ENCODE results near the gene FYN. TPM values are rescaled to one million over a fixed set of nuclear protein-coding genes. Genes with fewer than 3 reads are reported as not detected.

Gene FYN
- total and polyA plus RNA-seq, 2 of the 13 experiments (the other 11 are each of a cell fraction or from before 2014, with no cell fraction given): 15.5 to 24.6 TPM

DNA sequence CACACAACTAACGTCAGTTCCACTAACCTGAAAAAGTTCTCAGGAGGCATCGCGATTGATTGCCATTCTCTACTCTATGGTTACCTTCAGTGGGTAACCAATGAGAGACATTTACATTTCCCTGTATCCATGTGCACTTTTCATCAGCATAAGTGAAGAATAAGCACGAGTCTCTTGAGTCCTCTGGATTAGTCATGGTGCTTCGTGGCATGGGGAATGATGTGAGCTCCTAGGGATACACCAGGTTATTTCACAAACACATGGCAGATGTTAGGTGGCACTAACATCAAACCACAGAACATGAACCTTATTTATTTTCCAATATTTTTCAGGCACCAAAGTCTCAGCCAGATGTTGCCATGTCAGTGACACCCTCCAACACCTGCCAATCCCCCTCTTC, 64.0 kb downstream of the FYN start:
- POLR2A ChIA-PET: no interaction called here
- no TSS peak for BruUV-seq (replicated peaks)
- 82% methylated on average over 5 of the region's 5 CpGs for WGBS (ENCODE audit: low lambda C conversion rate)
- no peaks in the 10 kb centered on the region for H3K9me3 ChIP-seq (ENCODE audit: low read length)
- intact Hi-C loops (cut with micrococcal nuclease; ENCODE audit: unreplicated experiment): no loop called here
- in situ Hi-C loops (cut with HindIII; ENCODE audit: extremely low pct_ligation_motif_present, low pct_unique_long_range_greater_than_20kb): no loop called here
- no peak overlapping the region for H3K27ac ChIP-seq (ENCODE audit: extremely low read length, insufficient read depth, low read length)
- H3K79me2 ChIP-seq (ENCODE audit: insufficient read depth, low read length): no peaks in the 10 kb centered on the region
- H3K4me3 ChIP-seq (replicated peaks in 1 of 3; ENCODE audit: insufficient read depth in 1 of 3, low read depth in 2 of 3, low read length in 3 of 3): no peak overlapping the region
- H3K4me2 ChIP-seq (ENCODE audit: low read depth, low read length): no peak overlapping the region
- DNase-seq (ENCODE audit: low spot score): no peak
- H3K4me1 ChIP-seq (ENCODE audit: insufficient read depth, low read length): no peaks in the 10 kb centered on the region
- no peaks in the 10 kb centered on the region for H4K20me1 ChIP-seq (ENCODE audit: insufficient read depth, low read length)
- no peak for ATAC-seq
- H3K36me3 ChIP-seq (replicated peaks in 1 of 2; ENCODE audit: control insufficient read depth in 1 of 2, insufficient read depth in 2 of 2, low read length in 2 of 2): no peaks in the 10 kb centered on the region
- TF ChIP-seq PAWR (CRISPR knock-in tag; IDR thresholded peaks at IDR 0.05; ENCODE audit: borderline replicate concordance): no peak
- no peak for TF ChIP-seq ASH2L (IDR thresholded peaks at IDR 0.05; ENCODE audit: insufficient read length, low read depth, low read length)
- no peak for TF ChIP-seq ZNF780A (CRISPR knock-in tag; IDR thresholded peaks at IDR 0.05)
- TF ChIP-seq ZNF558 (CRISPR knock-in tag; IDR thresholded peaks at IDR 0.05; ENCODE audit: borderline replicate concordance): no peak
- TF ChIP-seq ZNF883 (CRISPR knock-in tag; IDR thresholded peaks at IDR 0.05; ENCODE audit: not compliant biosample characterization): no peak
- TF ChIP-seq ZNF207 (IDR thresholded peaks at IDR 0.05; ENCODE audit: borderline replicate concordance): no peak
- no peak for TF ChIP-seq EZH2 (conservative IDR thresholded peaks at IDR 0.05; ENCODE audit: low read depth, low read length)
- TF ChIP-seq, protein P1, sequence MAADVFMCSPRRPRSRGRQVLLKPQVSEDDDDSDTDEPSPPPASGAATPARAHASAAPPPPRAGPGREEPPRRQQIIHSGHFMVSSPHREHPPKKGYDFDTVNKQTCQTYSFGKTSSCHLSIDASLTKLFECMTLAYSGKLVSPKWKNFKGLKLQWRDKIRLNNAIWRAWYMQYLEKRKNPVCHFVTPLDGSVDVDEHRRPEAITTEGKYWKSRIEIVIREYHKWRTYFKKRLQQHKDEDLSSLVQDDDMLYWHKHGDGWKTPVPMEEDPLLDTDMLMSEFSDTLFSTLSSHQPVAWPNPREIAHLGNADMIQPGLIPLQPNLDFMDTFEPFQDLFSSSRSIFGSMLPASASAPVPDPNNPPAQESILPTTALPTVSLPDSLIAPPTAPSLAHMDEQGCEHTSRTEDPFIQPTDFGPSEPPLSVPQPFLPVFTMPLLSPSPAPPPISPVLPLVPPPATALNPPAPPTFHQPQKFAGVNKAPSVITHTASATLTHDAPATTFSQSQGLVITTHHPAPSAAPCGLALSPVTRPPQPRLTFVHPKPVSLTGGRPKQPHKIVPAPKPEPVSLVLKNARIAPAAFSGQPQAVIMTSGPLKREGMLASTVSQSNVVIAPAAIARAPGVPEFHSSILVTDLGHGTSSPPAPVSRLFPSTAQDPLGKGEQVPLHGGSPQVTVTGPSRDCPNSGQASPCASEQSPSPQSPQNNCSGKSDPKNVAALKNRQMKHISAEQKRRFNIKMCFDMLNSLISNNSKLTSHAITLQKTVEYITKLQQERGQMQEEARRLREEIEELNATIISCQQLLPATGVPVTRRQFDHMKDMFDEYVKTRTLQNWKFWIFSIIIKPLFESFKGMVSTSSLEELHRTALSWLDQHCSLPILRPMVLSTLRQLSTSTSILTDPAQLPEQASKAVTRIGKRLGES (CRISPR knock-in tag; IDR thresholded peaks at IDR 0.05; ENCODE audit: borderline replicate concordance): no peak
- no peak for TF ChIP-seq ZNF235 (CRISPR knock-in tag; IDR thresholded peaks at IDR 0.05; ENCODE audit: borderline replicate concordance)
- TF ChIP-seq ZBTB7A (CRISPR knock-in tag; IDR thresholded peaks at IDR 0.05): no peak
- TF ChIP-seq ZNF879 (CRISPR knock-in tag; IDR thresholded peaks at IDR 0.05): no peak
- TF ChIP-seq ZEB1 (IDR thresholded peaks at IDR 0.05; ENCODE audit: insufficient replicate concordance, low read depth): no peak
- no peak for TF ChIP-seq DR1 (CRISPR knock-in tag; IDR thresholded peaks at IDR 0.05)
- TF ChIP-seq ZFP36L2 (CRISPR knock-in tag; IDR thresholded peaks at IDR 0.05): no peak
- TF ChIP-seq KLF15 (CRISPR knock-in tag; IDR thresholded peaks at IDR 0.05; ENCODE audit: borderline replicate concordance): no peak
- TF ChIP-seq ZNF329 (CRISPR knock-in tag; IDR thresholded peaks at IDR 0.05; ENCODE audit: low read depth): no peak
- H2AFZ ChIP-seq (ENCODE audit: low read length): no peak overlapping the region
- no peak overlapping the region for H3K9ac ChIP-seq (ENCODE audit: insufficient read depth, low read depth, low read length)
- FAIRE-seq: no peak
- H3K27me3 ChIP-seq (ENCODE audit: control insufficient read depth in 1 of 2, insufficient read depth in 2 of 2, low read length in 2 of 2): no peaks in the 10 kb centered on the region
- CTCF ChIA-PET (ENCODE audit: low intra/inter-chr PET ratio, low total read pairs): no interaction called here

All from HepG2 (cell line).